Sigmoid colon (tissue), 3 donors: Measurements from ENCODE around the gene NOXO1.

Experiments used
- CTCF ChIP-seq, 4 experiments: fragments of 450-650 bp in 3 of 4; fragments of 200-600 bp in 1 of 4; IDR thresholded peaks; one replicate each; pipeline ENCODE4 v1.5.1; 2016 to 2019; ENCODE audit warnings: antibody characterized with exemption in 4 of 4, mild to moderate bottlenecking in 3 of 4, moderate library complexity in 2 of 4
- POLR2A ChIP-seq, 2 donors: fragments of 450-650 bp; IDR thresholded peaks; one replicate each; pipeline ENCODE4 v1.6.1; 2016; ENCODE audit warnings: antibody characterized with exemption in 2 of 2, mild to moderate bottlenecking in 2 of 2, moderate library complexity in 2 of 2

GRCh38 chr16:2019921-2020831 is 38.9 kb upstream of the NOXO1 start:
- TF ChIP-seq POLR2A (IDR thresholded peaks at IDR 0.05) (no peak), CTCF (IDR thresholded peaks at IDR 0.05) (no peak)
